GM10248 (cell line): ENCODE measurements around the gene IQGAP3.

Experiments
- CTCF ChIA-PET: fragments of 300-600 bp; sonication (Branson Sonifier 250); formaldehyde crosslinking; extraction: SDS; loops from one replicate; lab custom pipeline; 2021; ENCODE audit warnings: antibody characterized with exemption; lab: Yijun Ruan, JAX
- POLR2A ChIA-PET: fragments of 350-650 bp; sonication (Branson Sonifier 250); formaldehyde crosslinking; extraction: SDS; loops from one replicate; lab custom pipeline; 2020; ENCODE audit warnings: antibody characterized with exemption; lab: Yijun Ruan, JAX
- DNase-seq: peaks from one replicate; pipeline ENCODE4 v3.0.0; 2012; ENCODE audit errors: extremely low spot score
- CTCF ChIP-seq: IDR thresholded peaks from 2 replicates; pipeline ENCODE4 v1.5.1; 2012; ENCODE audit warnings: mild to moderate bottlenecking, low read depth; ENCODE audit errors: extremely low read depth, missing control alignments, control extremely low read depth

IQGAP3 gene

GRCh38 chr1:156516821-156517220, 55.5 kb downstream of the IQGAP3 start:
- ChIA-PET POLR2A (interaction anchor here (1.0 kb wide), 1 partner anchor 9 kb away, joined by 4 read pairs; no protein-coding TSS in a partner anchor), CTCF (interaction anchor here (0.9 to 2.2 kb wide), 5 partner anchors 8 to 131 kb away, joined by 3 to 7 read pairs (median 3); no protein-coding TSS in a partner anchor)
- DNase-seq, result no peak
- TF ChIP-seq CTCF, result no peak

- DNase-seq, result no peak
- ChIA-PET POLR2A (no interaction called here), CTCF (interaction anchor here (1.0 kb wide), 1 partner anchor 15 kb away, joined by 4 read pairs; no protein-coding TSS in a partner anchor)
- TF ChIP-seq CTCF, result no peak
Measured at GRCh38 chr1:156515956-156516355, 56.4 kb downstream of the IQGAP3 start.

- TF ChIP-seq CTCF, result no peak
- POLR2A ChIA-PET, result no interaction called here
- CTCF ChIA-PET, result interaction anchor here (1.1 kb wide), 1 partner anchor 11 kb away, joined by 3 read pairs; no protein-coding TSS in a partner anchor
- no peak for DNase-seq
Measured at GRCh38 chr1:156513185-156513584, 59.2 kb downstream of the IQGAP3 start.

GRCh38 chr1:156511644-156512043, 60.7 kb downstream of the IQGAP3 start:
- no peak for TF ChIP-seq CTCF
- POLR2A ChIA-PET, result no interaction called here
- CTCF ChIA-PET, result no interaction called here
- DNase-seq, result no peak

GRCh38 chr1:156510709-156511108, 61.7 kb downstream of the IQGAP3 start:
- ChIA-PET POLR2A (no interaction called here), CTCF (interaction anchor here (1.2 to 1.3 kb wide), 2 partner anchors 9 to 216 kb away, joined by 3 to 4 read pairs; no protein-coding TSS in a partner anchor)
- no peak for DNase-seq
- no peak for TF ChIP-seq CTCF

- ChIA-PET POLR2A (interaction anchor here (1.4 kb wide), 1 partner anchor 9 kb away, joined by 5 read pairs; the partner anchor contains the start of gene MEF2D), CTCF (interaction anchor here (1.1 to 3.9 kb wide), 6 partner anchors 8 to 217 kb away, joined by 3 to 21 read pairs (median 4); no protein-coding TSS in a partner anchor)
- no peak for TF ChIP-seq CTCF
- DNase-seq, result no peak
Measured at GRCh38 chr1:156509424-156510034, 62.8 kb downstream of the IQGAP3 start.
